HepG2 (cell line): ENCODE results near the gene ATP2B2. TPM values are rescaled to one million over a fixed set of nuclear protein-coding genes. Genes with fewer than 3 reads are reported as not detected.
A peak's percentile ranks its signal among the peaks of the same experiment; 100 is the strongest.

Experiments
- ATAC-seq: fragments of 200-7000 bp; cut with Tn5 transposase; 3 replicates; pipeline ENCODE4 v1.9.1; 2020; ENCODE audit warnings: mild to moderate bottlenecking, moderate library complexity
- BruUV-seq: library from RNA; stranded (reverse); fragments of 400-500 nt; replicated peaks from 2 replicates; lab custom pipeline; 2021; lab: Mats Ljungman, UMichigan
- CTCF ChIA-PET: fragments of 300-600 bp; formaldehyde crosslinking; extraction: SDS; loops from one replicate; lab custom pipeline; 2021; ENCODE audit warnings: low total read pairs, inconsistent platforms, low intra/inter-chr PET ratio; lab: Yijun Ruan, JAX
- POLR2A ChIA-PET: fragments of 350-600 bp; sonication (Branson Sonifier 250); formaldehyde crosslinking; loops from one replicate; lab custom pipeline; 2020; ENCODE audit warnings: antibody characterized with exemption, inconsistent platforms; lab: Yijun Ruan, JAX
- DNase-seq: peaks from one replicate; pipeline ENCODE4 v3.0.0-alpha.2; 2015; ENCODE audit warnings: low spot score
- FAIRE-seq: peaks from 3 replicates; lab custom pipeline; 2011; peaks lifted over from hg19 to GRCh38; lab: Jason Lieb, UNC
- H2AFZ ChIP-seq: one replicate; pipeline ENCODE4 v1.6.1; 2011; ENCODE audit warnings: low read length, inconsistent platforms
- H3K27ac ChIP-seq: fragments of 300-600 bp; 3 replicates; pipeline ENCODE4 v1.8.0; 2011; ENCODE audit warnings: mixed run types, mild to moderate bottlenecking, mixed read lengths, low read length, inconsistent platforms; ENCODE audit not compliant: insufficient read depth; ENCODE audit errors: extremely low read length
- H3K27me3 ChIP-seq, 2 experiments: fragments of 200-600 bp in 1 of 2; 2 replicates in 1 of 2; 3 replicates in 1 of 2; pipeline versions ENCODE4 v1.6.0 to v1.8.0; 2011; ENCODE audit warnings: low read length in 2 of 2, mild to moderate bottlenecking in 2 of 2, moderate library complexity in 2 of 2, inconsistent platforms in 1 of 2; ENCODE audit not compliant: insufficient read depth in 2 of 2, control insufficient read depth in 1 of 2
- H3K36me3 ChIP-seq, 2 experiments: fragments of 200-600 bp in 1 of 2; replicated peaks in 1 of 2; 2 replicates in 1 of 2; 3 replicates in 1 of 2; pipeline versions ENCODE4 v1.5.1 to v1.8.0; 2011; ENCODE audit warnings: low read length in 2 of 2, inconsistent platforms in 1 of 2; ENCODE audit not compliant: insufficient read depth in 2 of 2, control insufficient read depth in 1 of 2
- H3K4me1 ChIP-seq: 2 replicates; pipeline ENCODE4 v1.5.1; 2012; ENCODE audit warnings: low read length, inconsistent platforms; ENCODE audit not compliant: insufficient read depth
- H3K4me2 ChIP-seq: 2 replicates; pipeline ENCODE4 v1.6.0; 2011; ENCODE audit warnings: low read depth, low read length, inconsistent platforms
- H3K4me3 ChIP-seq, 3 experiments: fragments of 200-600 bp in 1 of 3; sonication (generic), shearing (Covaris generic) in 1 of 3; replicated peaks in 1 of 3; 2 replicates each; pipeline ENCODE4 v1.5.1; 2011 to 2016; ENCODE audit warnings: low read length in 3 of 3, inconsistent platforms in 2 of 3, low read depth in 2 of 3, mild to moderate bottlenecking in 2 of 3, control low read depth in 1 of 3, mixed read lengths in 1 of 3; ENCODE audit not compliant: insufficient read depth in 1 of 3
- H3K79me2 ChIP-seq: one replicate; pipeline ENCODE4 v1.6.1; 2011; ENCODE audit warnings: low read length, inconsistent platforms; ENCODE audit not compliant: insufficient read depth
- H3K9ac ChIP-seq: 2 replicates; pipeline ENCODE4 v1.6.0; 2011; ENCODE audit warnings: mild to moderate bottlenecking, low read depth, low read length, inconsistent platforms; ENCODE audit not compliant: insufficient read depth
- H3K9me3 ChIP-seq: 2 replicates; pipeline ENCODE4 v1.5.1; 2012; ENCODE audit warnings: mild to moderate bottlenecking, low read length
- H4K20me1 ChIP-seq: 2 replicates; pipeline ENCODE4 v1.6.0; 2011; ENCODE audit warnings: inconsistent platforms, mild to moderate bottlenecking, low read length, moderate library complexity; ENCODE audit not compliant: insufficient read depth
- CTCF ChIP-seq: sonication (generic); formaldehyde crosslinking; IDR thresholded peaks from 2 replicates; pipeline ENCODE4 v1.5.0; 2020; ENCODE audit warnings: mild to moderate bottlenecking, missing genetic modification reagents, moderate library complexity
- MNT ChIP-seq: fragments of 450-650 bp; IDR thresholded peaks from 2 replicates; pipeline ENCODE4 v1.6.1; 2016
- SNAPC2 ChIP-seq: sonication (generic); formaldehyde crosslinking; IDR thresholded peaks from 2 replicates; pipeline ENCODE4 v1.8.1; 2022; ENCODE audit warnings: mild to moderate bottlenecking, missing genetic modification reagents
- ZBTB3 ChIP-seq: sonication (generic); formaldehyde crosslinking; IDR thresholded peaks from 2 replicates; pipeline ENCODE4 v1.4.0; 2020; ENCODE audit warnings: low read depth, mild to moderate bottlenecking, moderate library complexity, missing genetic modification reagents, borderline replicate concordance
- ZNF629 ChIP-seq: sonication (generic); formaldehyde crosslinking; conservative IDR thresholded peaks from 2 replicates; pipeline ENCODE4 v1.5.0; 2020; ENCODE audit warnings: missing genetic modification reagents
- WGBS: methylation state at CpG from one replicate; pipeline ENCODE4 v1.1.6; 2017; ENCODE audit warnings: low lambda C conversion rate; 5-methylcytosine and 5-hydroxymethylcytosine counted together
- in situ Hi-C: cut with HindIII; loops from 2 replicates; pipeline ENCODE4 v1.10.0; 2017; ENCODE audit warnings: low pct_unique_long_range_greater_than_20kb; ENCODE audit not compliant: extremely low pct_ligation_motif_present
- intact Hi-C: fragments of 100-400 bp; cut with micrococcal nuclease; formaldehyde crosslinking; loops from one replicate; pipeline ENCODE4 v1.10.0; 2022; ENCODE audit not compliant: unreplicated experiment
- polyA plus RNA-seq, 8 experiments: library from polyadenylated mRNA; depleted of rRNA in 3 of 8; stranded (reverse) in 7 of 8; unstranded in 1 of 8; fragments of >200 nt; fragmentation: Illumina TruSeq in 4 of 8; extraction: Trizol in 4 of 8; gene quantifications; 2 replicates each; pipeline versions ENCODE4 v1.2.1 to v1.2.3, GENCODE V29; 2011 to 2016; ENCODE audit warnings: low read depth in 4 of 8, missing spikeins in 1 of 8, mixed read lengths in 1 of 8; ENCODE audit not compliant: insufficient read depth in 1 of 8
- total RNA-seq, 5 experiments: library from RNA; depleted of rRNA; stranded (reverse); fragments of >200 nt; fragmentation: Illumina TruSeq; extraction: Trizol; gene quantifications; 2 replicates each; pipeline ENCODE4 v1.2.3, GENCODE V29; 2016; ENCODE audit warnings: low read depth in 1 of 5

ATP2B2 gene
- total and polyA plus RNA-seq, 2 of the 13 experiments (the other 11 are each of a cell fraction or from before 2014, with no cell fraction given): 1.5 to 2.3 TPM

GRCh38 chr3:10423171-10423882 lies 82.1 kb downstream of the ATP2B2 start:
- Histone ChIP-seq H3K27me3 (no peaks in the 10 kb centered on the region), H2AFZ (no peak overlapping the region), H3K9me3 (no peaks in the 10 kb centered on the region), H4K20me1 (no peaks in the 10 kb centered on the region), H3K79me2 (no peaks in the 10 kb centered on the region), H3K36me3 (no peaks in the 10 kb centered on the region), H3K4me3 (no peak overlapping the region), H3K4me2 (no peak overlapping the region), H3K27ac (no peak overlapping the region), H3K4me1 (no peaks in the 10 kb centered on the region), H3K9ac (no peak overlapping the region)
- no peak for DNase-seq
- CTCF ChIA-PET: no interaction called here
- no TSS peak for BruUV-seq
- TF ChIP-seq ZBTB3 (CRISPR knock-in tag) (no peak), ZNF629 (CRISPR knock-in tag) (0 out of 2 replicates have a peak, but pooled peaks have one; percentile 31), CTCF (CRISPR knock-in tag) (0 out of 2 replicates have a peak, but pooled peaks have one; percentile 3)
- FAIRE-seq: no peak
- 68% methylated on average over 9 of the region's 14 CpGs for WGBS
- intact Hi-C loops: no loop called here
- POLR2A ChIA-PET: no interaction called here
- in situ Hi-C loops: no loop called here
- ATAC-seq: no peak

GRCh38 chr3:10421996-10422395 lies 83.4 kb downstream of the ATP2B2 start:
- Histone ChIP-seq H3K4me2 (no peak overlapping the region), H3K9me3 (no peaks in the 10 kb centered on the region), H3K27me3 (no peaks in the 10 kb centered on the region), H3K4me1 (no peaks in the 10 kb centered on the region), H3K79me2 (no peaks in the 10 kb centered on the region), H4K20me1 (no peaks in the 10 kb centered on the region), H3K27ac (no peak overlapping the region), H3K36me3 (no peaks in the 10 kb centered on the region), H2AFZ (no peak overlapping the region), H3K9ac (no peak overlapping the region), H3K4me3 (no peak overlapping the region)
- WGBS: 60% methylated on average over 1 of the region's 5 CpGs
- CTCF ChIA-PET: no interaction called here
- no peak for FAIRE-seq
- in situ Hi-C loops: no loop called here
- no peak for DNase-seq
- POLR2A ChIA-PET: no interaction called here
- no TSS peak for BruUV-seq
- TF ChIP-seq SNAPC2 (CRISPR knock-in tag) (no peak), MNT (peak; percentile 39; the same call in 1 of the 2 replicates)
- ATAC-seq: no peak
- intact Hi-C loops: no loop called here
